NCI-H1048 (cell line): ENCODE results near the gene FBXW8.

Experiments used
- DNase-seq: peaks from one replicate; lab custom pipeline; 2025; lab: John Stamatoyannopoulos, UW

Gene FBXW8

GRCh38 chr12:117076410-117077372 is 165.9 kb downstream of the FBXW8 start:
- DNase-seq, result no peak

DNA sequence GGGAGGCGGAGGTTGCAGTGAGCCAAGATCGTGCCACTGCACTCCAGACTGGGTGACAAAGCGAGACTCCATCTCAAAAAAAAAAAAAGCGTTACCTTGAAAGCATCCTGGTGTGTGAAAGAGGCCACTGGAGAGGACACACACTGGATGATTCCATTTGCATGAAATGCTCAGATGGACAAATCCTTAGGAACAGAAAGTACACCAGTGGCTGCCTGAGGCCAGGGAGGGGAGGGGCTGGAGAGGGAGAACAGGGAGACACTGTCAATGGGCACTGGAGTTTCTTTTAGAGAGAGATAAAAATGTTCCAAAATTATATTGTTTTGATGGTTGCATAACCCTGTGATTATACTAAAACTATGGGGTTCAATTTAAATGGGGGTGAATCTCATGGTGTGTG is 168.7 kb downstream of the FBXW8 start:
- DNase-seq, result no peak

DNA sequence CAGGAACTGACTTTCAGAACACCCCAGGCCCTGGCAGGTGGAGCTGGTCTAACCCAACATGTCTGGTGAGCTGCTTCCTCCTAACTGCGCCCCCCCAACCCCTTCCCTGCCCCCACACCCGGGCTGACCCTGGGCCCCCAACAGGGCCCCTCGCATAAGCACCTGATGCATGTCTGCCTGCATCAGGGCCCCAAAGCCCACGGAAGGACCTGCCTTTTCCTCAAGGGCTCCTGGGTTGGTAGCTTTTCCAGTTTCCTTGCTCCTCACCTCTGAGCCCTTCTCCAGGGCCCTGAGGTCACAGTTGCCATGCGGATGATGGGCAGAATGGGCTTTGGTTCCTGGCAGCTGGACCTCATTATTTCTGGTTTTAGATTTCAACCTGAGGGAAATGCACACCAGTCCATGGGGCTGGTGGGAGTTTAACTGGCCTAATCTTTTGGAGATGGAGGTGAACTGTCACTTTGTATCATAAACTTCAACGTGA is 170.0 kb downstream of the FBXW8 start:
- no peak for DNase-seq
